ENCODE results near the gene EHMT1.

The EHMT1 gene

DNA sequence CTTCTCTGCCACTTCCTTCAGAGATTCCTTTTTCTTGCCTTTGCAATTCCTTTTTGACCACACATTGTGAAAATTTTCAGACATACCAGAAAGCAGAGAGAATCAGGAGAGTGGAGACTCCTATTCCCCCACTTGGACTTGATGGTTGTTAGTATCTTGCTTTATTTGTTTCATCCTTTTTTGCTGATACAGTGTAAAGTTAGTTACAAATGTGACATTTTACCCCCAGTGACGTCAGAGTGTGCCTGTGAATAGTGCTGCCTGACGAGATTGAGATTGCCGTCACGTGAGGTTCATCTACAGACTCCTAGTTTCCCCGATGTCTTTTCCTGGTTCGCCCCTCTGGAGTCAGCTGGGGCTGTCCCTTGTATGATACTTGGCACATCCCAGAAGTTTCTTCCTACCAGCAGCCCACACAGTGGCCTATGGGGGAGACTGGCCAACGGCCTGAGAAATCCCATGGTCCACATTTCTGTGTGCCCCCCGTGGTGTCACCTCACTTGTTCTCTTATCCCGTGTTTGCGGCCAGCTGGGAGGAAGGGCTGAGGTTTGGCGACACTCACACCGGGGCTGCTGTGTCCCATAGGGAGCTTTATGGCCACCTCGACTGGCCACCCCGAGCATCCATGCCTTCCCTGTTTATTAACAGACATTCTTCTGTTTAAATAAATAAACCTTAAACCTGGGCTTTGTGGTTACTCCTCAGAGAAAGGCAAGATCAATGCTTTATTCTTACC is 210.6 kb downstream of the EHMT1 start:
- DNase-seq (ENCODE audit: low spot score): no peak

DNA sequence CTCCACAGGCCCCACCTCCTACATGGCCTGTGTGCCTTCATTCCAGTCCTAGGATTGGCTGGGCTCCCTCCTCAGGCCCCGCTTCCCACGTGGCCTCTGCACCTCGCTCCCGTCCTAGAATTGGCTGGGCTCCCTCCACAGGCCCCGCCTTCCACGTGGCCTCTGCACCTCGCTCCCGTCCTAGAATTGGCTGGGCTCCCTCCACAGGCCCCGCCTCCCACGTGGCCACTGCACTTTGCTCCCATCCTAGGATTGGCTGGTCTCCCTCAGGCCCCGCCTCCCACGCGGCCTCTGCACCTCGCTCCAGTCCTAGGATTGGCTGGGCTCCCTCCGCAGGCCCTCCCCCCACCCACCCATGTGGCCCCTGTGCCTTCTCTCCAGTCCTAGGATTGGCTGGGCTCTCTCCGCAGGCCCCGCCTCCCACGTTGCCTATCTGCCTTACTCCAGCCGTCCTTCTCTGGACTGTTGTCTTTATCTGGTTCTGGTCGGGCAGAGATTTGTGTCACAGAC is 213.4 kb downstream of the EHMT1 start:
- no peak for DNase-seq (ENCODE audit: low spot score)

DNA sequence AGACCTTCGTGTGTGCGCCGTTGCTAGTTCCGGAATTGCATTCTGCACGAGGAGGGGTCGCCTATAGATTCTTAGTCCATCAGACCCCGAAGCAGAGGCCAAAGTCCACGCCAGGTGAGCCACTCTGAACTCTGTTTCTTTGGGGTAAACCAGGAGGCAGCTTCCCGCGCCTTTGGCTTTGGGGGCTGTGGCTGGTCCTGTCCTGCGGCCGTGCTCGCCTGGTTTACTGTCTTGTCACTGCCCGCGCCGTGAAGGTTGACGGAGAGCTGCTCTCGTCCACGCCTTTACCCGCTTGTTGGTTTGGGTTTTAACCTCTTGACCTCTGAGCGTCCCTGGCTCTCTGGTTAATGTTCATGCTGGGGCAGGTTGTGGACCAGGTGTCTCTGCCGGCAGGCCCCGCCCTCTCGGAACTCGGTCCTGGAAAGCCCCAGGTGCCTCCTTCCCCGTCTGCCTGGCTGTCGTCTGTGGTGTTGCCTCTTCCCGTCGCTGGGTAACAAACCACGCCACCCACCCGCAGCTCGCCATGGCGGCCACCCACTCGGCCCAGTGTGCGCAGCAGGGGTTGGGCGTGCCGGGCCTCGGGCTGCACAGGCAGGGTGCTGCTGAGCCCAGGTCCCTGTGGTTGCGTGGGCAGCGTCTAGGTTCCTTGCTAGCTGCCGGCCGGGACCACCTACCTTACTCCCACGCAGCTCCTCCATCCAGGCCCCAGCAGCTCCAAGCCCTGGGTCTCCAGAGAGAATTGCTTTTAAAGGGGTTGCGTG is 214.2 kb downstream of the EHMT1 start:
- DNase-seq (ENCODE audit: low spot score): no peak

DNA sequence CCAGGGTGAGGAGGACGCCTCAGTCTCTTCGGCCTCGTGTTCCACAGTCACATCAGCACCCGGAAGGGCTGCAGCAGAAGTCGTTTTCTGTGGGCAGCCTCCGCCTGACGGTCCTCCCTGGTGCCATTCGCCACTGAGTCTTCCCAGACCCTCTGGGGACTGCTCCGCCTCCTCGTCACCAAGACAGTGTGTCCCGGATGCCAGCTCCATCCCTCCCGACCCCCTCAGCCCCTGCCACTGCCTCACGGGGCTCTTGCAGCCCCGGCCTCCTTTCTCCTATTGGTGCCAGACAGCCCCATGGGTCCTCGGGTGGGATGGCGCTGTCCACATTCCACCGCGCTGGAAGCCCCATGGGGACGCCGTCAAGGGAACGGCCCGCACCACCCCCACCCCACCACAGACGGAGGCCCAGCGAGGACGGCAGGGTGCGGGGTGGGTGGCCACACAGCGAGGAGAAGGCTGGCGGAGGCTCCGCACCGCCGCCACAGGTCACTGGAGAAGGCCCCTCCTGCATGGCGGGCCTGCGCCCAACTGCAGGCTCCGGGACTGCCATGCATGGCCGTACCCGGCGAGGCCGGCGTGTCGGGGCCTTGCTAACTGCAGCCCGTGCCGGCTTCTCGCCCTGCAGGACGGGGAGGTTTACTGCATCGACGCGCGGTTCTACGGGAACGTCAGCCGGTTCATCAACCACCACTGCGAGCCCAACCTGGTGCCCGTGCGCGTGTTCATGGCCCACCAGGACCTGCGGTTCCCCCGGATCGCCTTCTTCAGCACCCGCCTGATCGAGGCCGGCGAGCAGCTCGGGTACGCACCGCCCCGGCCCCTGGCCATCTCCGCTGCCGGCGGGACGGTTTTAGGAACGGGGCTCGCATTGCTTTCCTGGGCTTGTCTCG is 215.2 kb downstream of the EHMT1 start:
- no peak for DNase-seq (ENCODE audit: low spot score)

GRCh38 chr9:137834846-137835546 is 216.2 kb downstream of the EHMT1 start:
- DNase-seq (ENCODE audit: low spot score): no peak

DNA sequence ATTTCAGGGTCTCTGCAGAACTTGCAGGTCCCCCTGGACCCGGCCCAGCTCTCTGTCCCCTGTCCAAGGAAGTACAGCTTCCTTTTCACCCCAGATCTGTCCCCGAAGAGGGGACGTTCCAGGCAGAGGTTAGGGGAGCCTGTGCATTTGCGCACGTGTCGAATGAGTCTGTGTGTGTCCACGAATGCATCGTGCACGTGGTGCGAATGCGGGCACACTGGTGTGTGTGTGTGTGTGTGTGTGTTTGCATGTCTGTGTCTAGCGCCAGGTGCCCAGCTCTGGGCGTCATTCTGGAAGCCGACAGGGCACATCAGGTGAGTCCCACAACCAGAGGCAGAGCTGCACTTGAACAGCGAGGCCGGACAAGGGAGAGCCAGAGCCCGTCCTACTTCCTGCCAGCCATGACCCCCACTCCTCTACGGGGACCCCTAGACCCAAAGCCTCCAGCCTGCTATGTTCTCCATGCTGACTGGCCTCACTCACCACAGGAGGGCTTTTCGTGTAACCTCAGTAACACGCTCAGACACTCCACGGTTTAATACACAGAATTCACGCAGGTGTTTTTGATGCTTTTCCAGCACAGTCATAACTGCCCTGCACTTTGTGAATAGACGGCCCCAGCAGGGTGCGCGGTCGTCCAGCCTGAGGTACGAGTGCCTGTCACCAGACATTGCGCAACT is 217.5 kb downstream of the EHMT1 start:
- no peak for DNase-seq (ENCODE audit: low spot score)

- DNase-seq (ENCODE audit: low spot score): no peak
Measured at GRCh38 chr9:137836831-137837241, 218.0 kb downstream of the EHMT1 start.

- DNase-seq (ENCODE audit: low spot score): no peak
Measured at GRCh38 chr9:137837345-137838278, 218.8 kb downstream of the EHMT1 start.

GRCh38 chr9:137838576-137838975 is 219.8 kb downstream of the EHMT1 start:
- no peak for DNase-seq (ENCODE audit: low spot score)

DNA sequence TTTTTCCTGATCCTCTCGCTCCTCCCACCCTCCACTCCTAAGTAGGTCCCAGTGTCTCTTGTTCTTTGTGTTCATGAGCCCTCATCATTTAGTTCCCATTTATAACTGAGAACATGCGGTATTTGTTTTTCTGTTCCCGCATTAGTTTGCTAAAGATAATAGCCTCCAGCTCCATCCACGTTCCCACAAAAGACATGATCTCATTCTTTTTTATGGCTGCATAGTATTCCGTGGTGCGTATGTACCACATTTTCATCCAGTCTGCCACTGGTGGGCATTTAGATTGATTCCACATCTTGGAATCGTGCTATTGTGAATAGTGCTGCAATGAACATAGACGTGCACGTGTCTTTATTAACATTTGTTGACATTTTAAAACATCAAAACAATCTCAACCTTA is 224.6 kb downstream of the EHMT1 start:
- DNase-seq (ENCODE audit: low spot score): no peak

- no peak for DNase-seq (ENCODE audit: low spot score)
Measured at GRCh38 chr9:137851516-137852267, 232.9 kb downstream of the EHMT1 start.

- no peak for DNase-seq (ENCODE audit: low spot score)
Measured at GRCh38 chr9:137853392-137853995, 234.7 kb downstream of the EHMT1 start.

DNA sequence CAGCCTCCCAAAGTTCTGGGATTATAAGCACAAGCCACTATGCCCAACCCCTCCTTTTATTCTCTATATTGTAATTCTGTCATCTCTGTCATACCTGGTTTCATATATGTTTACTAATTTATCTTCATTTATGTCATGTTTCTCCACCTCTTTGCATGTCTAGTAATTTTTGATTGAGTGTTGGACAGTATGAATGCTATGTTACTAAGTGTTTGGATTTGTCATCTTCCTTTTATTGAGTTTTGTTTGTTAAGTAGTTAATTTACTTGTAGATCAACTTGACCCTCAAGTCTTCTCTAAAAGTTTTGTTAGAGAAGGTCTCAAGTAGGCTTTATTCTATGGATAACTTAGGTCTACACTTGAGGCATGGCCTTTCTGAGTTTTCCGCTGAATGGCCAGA is 241.6 kb downstream of the EHMT1 start:
- DNase-seq (ENCODE audit: low spot score): no peak

GRCh38 chr9:137865581-137866145 is 246.9 kb downstream of the EHMT1 start:
- DNase-seq (ENCODE audit: low spot score): no peak

- DNase-seq (ENCODE audit: low spot score): no peak
Measured at GRCh38 chr9:137866226-137867141, 247.7 kb downstream of the EHMT1 start.

DNA sequence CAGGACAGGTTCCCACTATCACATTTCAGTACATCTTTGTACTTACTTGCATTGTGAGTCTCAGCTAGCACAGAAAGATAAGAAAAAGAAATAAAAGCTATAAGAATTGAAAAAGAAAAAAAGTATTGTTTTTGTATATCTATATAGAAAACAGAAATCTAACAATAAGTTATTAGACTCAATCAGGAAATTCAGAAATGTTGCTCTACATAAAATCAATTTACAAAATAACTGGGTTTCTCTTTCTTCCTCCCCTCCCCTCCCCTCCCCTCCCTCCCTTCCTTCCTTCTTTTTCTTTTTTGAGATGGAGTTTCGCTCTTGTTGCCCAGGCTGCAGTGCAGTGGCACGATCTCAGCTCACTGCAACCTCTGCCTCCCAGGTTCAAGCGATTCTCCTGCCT is 251.6 kb downstream of the EHMT1 start:
- no peak for DNase-seq (ENCODE audit: low spot score)

DNA sequence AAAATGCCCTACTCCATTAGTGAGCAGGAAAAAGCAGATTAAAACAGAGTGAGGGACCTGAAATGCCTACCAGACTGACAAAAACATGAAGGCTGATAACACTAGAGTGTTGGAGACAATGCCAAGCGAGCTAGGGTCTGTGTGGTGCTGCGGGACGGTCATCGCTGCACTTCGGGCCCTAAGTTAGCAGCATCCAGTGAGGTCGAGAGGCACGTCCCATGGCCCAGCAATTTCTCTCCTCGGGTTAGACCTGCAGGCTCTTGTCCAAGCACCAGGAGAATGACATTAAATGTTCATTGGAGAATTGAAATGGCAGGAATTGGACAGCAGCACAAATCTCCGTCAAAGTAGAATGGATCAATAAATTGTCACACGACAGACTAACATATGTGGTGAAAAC is 253.5 kb downstream of the EHMT1 start:
- no peak for DNase-seq (ENCODE audit: low spot score)
